Measurements from ENCODE around the gene HTR3B.
"Not testable (repeated sequence)": the region's sequence is repeated elsewhere in the genome, so short reads cannot be mapped to it uniquely, and the experiment has no call there.

HTR3B gene

DNA sequence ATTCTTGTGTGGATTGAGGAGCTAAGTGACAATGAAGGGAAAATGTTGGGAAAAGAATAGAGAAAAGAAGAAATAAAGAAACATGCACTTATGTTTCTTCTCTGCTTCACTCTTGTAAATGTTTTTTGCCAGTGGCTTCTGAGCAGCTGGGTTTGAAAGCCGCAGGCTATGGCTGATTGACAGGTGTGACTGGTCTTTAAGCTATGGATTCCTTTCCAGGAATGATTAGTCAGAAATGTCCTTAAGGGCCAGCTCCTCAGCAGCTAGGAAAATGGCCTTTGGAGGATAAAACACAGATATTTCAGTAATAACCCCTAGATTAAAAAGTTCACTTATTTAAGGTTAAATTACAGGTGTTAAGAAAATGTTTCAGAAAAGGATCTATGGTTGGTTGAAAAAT, 22.7 kb upstream of the HTR3B start:
- DNase-seq (ENCODE audit: low read depth in 2 of 2, low spot score in 1 of 2) = no peak

DNA sequence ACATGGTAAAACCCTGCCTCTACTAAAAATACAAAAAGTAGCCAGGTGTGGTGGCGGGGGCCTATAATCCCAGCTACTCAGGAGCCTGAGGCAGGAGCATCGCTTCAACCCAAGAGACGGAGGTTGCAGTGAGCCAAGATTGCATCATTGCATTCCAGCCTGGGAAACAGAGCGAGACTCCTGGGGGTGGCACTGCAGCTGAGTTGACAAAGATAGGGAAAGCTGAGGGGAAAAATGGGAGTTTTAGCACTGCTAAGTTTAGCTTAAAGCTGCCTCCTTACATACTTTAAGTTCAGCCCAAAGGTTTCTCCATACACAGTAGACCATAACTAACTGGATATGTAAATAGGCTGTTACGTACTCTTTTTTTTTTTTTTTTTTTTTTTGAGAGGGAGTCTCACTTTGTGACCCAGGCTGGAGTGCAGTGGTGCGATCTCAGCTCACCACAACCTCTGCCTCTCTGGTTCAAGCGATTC, 20.2 kb upstream of the HTR3B start:
- no peak for DNase-seq (ENCODE audit: low read depth in 2 of 2, low spot score in 1 of 2)

GRCh38 chr11:113885897-113886296, 18.7 kb upstream of the HTR3B start:
- DNase-seq (ENCODE audit: low read depth in 2 of 2, low spot score in 1 of 2) = no peak

DNA sequence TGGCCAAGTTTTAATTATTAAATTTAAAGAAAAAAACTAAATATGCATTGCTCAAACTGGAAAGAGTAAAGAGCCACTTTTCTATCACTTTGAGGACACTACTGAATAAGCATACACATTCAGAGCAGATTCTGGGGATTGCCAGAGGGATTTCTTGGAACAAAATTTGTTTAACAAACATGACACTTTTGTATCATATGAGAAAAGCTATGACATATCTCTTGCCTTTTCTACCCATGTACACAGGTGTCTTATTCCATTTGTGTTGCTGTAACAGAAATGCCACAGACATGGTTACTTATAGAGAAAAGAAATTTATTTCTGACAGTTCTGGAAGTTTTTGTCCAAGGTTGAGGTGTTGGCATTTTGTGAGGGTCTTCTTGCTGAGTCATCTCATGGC, 15.7 kb upstream of the HTR3B start:
- no peak for DNase-seq (ENCODE audit: low read depth in 2 of 2, low spot score in 1 of 2)

DNA sequence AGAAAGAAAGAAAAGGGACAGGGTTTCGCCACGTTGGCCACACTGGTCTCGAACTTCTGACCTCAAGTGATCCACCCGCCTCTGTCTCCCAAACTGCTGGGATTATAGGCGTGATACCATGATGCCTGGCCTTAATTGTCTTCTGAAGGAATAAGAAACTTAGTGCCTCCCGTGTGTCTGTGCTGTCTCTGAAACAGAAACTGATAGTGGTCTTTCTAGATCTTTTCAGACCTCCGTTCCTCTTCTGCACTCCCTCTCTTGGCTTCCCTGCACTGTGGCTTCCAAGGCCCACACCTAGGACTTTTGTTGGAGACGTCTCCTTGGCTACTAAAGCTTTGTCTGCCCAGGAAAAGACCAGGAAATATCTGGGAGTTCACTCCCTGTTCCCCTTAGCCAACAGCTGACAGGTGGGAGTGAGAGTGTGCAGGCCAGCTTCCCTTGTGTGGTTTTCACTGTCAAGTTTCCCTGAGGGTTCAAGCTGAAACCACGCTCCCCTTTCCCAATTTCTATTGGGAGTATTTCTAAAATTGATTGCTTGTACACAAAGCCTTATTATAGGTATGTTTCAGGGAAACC, 10.1 kb upstream of the HTR3B start:
- no peak for DNase-seq (ENCODE audit: low read depth in 2 of 2, low spot score in 1 of 2)

GRCh38 chr11:113895367-113896155, 9.0 kb upstream of the HTR3B start:
- no peak for DNase-seq (ENCODE audit: low read depth in 2 of 2, low spot score in 1 of 2)

DNA sequence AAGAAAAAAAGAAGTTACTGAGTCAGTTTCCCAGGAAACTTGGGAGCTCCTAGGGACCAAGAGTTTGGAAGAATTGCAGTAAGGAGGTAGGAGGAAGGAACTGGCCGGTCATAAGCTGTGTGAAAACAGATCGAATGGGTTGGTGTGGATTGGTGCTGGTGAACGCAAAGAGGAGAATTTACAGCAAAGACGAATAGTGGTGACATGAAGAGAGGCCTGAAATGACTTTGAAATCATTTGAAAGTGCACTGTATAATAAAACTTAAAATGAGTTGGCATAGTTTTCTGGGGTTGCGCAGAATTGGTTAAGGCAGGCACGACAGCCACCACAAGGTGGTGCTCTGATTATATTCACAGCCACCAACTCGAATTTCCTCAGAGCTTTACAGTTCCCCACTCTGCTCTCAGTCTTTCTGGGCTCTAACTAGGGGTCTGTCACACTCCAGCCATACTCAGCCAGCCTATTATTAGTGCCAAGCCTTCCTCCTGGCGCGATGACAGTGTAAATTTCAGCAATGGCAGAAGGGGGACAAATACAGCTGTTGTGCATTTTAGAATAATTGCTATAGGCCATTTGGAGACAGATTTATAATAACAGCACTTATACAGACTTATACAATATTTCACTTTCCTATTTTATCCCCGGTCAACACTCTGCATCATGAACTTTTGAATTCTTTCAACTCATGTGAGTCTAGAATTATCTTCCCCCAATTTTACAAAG, 8.3 kb upstream of the HTR3B start:
- DNase-seq (ENCODE audit: low read depth in 2 of 2, low spot score in 1 of 2) = no peak

GRCh38 chr11:113901141-113901540, 3.5 kb upstream of the HTR3B start:
- no peak for DNase-seq (ENCODE audit: low read depth in 2 of 2, low spot score in 1 of 2)

DNA sequence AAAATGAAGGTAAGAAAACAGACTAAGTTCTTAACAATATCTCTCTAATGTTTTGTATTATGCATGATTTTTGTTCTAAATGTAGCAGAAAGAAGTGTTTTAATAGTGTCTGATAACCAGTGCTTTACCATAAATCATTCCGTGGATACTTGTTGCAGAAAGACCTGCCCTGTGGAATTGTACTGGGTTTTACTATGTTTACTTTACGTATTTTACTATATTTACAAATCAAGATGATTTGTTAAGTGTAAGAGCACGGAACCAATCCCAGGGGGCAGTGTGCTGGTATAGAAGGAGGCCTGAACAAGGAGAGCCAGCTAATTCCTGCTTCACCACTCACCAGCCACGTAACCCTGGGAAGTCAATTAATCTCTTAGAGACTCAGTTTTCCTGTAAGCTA, 1.4 kb downstream of the HTR3B start:
- no peak for DNase-seq (ENCODE audit: low read depth in 2 of 2, low spot score in 1 of 2)

DNA sequence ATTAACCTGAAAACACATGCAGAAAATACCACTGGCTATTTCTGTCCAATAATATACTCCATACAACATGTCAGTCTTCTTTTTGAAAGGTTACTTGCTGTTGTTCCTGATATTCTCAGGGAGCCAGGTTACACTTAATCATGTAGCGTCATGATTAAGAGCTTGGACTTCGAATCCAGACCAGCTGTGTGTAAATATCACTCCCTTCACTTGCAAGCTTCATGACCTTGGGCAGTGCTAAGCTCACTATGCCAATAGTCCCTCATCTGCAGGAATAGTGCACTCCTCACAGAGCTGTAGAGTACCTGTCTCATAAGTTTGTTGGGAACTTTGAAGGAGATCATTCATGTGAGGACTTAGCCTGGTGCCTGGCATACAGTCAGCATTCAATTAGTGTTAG, 1.9 kb downstream of the HTR3B start:
- no peak for DNase-seq (ENCODE audit: low read depth in 2 of 2, low spot score in 1 of 2)

DNA sequence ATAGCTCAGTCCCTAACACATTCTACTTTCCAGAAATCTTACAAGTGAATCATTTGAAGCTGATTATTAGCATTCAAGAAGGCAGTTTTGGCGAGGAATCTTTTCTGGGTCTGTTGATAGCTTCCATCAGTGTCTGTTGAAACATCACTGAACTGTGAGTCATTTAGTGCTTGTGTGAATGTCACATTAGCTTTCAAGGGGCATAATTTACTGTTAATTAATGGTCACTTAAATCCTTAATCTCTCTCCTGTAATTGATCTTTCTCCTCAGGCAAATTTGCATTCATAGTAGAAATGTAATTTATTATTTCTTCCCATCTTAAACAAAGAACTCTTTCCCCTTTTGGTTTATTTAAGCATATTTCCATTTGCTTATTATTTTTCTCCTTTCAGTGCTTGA, 2.6 kb downstream of the HTR3B start:
- DNase-seq (ENCODE audit: low read depth in 2 of 2, low spot score in 1 of 2) = no peak

- DNase-seq (ENCODE audit: low read depth in 2 of 2, low spot score in 1 of 2) = no peak
These were observed 3.1 kb downstream of the HTR3B start for GRCh38 chr11:113907681-113908080.

- no peak for DNase-seq (ENCODE audit: low read depth in 2 of 2, low spot score in 1 of 2)
These were observed 3.5 kb downstream of the HTR3B start for GRCh38 chr11:113908098-113908497.

DNA sequence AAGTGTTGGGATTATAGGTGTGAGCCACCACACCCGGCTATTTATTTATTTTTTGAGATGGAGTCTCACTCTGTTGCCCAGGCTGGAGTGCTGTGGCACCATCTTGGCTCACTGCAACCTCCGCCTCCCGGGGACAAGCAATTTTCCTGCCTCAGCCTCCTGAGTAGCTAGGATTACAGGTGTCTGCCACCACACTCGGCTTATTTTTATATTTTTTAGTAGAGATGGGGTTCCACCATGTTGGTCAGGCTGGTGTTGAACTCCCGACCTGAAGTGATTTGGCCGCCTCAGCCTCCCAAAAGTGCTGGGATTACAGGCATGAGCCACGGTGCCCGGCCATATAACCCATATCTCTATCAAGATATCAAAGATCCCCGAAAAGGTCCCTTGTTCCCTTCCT, 6.9 kb downstream of the HTR3B start:
- not testable (repeated sequence) for DNase-seq (ENCODE audit: low read depth in 2 of 2, low spot score in 1 of 2)

DNA sequence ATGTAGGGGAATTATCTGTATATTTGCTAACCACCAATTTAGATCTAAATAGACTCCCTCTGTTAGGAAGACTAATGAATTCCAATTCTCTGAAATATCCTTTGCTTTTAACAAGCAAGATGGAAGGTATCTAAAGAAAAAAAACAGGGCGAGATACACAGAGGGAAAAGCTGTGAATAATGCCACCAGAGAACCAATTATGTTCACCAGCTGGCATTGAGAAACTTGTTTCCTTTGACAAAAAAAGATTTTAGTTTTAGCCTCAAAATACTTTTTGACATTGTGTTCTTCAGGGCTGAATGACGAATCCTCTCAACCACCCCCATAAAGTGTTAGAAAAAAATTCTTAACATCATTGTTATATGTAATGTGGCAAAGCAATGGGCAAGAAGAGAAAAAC, 19.0 kb downstream of the HTR3B start:
- DNase-seq (ENCODE audit: low read depth in 2 of 2, low spot score in 1 of 2) = no peak

- no peak for DNase-seq (ENCODE audit: low read depth in 2 of 2, low spot score in 1 of 2)
These were observed 21.9 kb downstream of the HTR3B start for GRCh38 chr11:113926273-113927197.

GRCh38 chr11:113928311-113928710, 23.7 kb downstream of the HTR3B start:
- no peak for DNase-seq (ENCODE audit: low read depth in 2 of 2, low spot score in 1 of 2)

DNA sequence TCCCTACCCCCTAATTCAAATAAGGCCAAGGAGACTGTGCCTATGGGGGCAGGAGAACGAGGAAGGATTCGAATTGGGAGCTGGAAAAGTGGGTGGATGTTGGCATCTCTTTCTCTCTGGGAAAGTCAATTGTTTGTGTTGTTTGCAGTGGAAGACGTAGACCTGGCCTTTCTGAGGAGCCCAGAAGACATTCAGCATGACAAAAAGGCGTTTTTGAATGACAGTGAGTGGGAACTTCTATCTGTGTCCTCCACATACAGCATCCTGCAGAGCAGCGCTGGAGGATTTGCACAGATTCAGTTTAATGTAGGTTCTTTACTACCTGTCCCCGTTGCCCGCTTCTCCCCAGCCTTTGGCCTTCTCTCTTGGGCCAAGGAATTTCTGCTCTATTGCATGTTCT, 28.2 kb downstream of the HTR3B start:
- DNase-seq (ENCODE audit: low read depth in 2 of 2, low spot score in 1 of 2) = no peak

DNA sequence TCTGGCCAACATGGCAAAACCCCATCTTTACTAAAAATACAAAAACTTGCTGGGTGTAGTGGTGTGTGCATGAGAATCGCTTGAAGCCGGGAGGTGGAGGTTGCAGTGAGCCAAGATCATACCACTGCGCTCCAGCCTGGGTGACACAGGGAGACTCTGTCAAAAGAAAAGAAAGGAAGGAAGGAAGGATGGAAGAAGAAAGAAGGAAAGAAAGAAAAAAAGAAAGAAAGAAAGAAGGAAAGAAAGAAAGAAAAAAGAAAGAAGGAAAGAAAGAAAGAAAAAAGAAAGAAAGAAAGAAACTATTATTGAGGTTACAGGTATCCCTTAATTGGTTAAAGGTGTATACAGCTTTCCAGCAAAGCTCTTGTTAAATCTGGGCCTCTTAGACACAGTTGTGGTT, 29.6 kb downstream of the HTR3B start:
- DNase-seq (ENCODE audit: low read depth in 2 of 2, low spot score in 1 of 2) = not testable (repeated sequence)

GRCh38 chr11:113934761-113935160, 30.2 kb downstream of the HTR3B start:
- DNase-seq (ENCODE audit: low read depth in 2 of 2, low spot score in 1 of 2) = no peak

GRCh38 chr11:113935858-113936257, 31.3 kb downstream of the HTR3B start:
- no peak for DNase-seq (ENCODE audit: low read depth in 2 of 2, low spot score in 1 of 2)

Measured in stimulated activated CD8-positive, alpha-beta memory T cell treated with anti-CD3 and anti-CD28 coated beads, Interleukin-4, amount 100 ng/mL, for 4 hours (primary cell).